Panc1 (cell line): ENCODE measurements around the gene ADAMTS16.

Experiments
- CTCF ChIP-seq: fragments of 450-650 bp; IDR thresholded peaks from 2 replicates; pipeline ENCODE4 v1.5.1; 2017; ENCODE audit warnings: mild to moderate bottlenecking
- POLR2AphosphoS5 ChIP-seq: IDR thresholded peaks from 2 replicates; pipeline ENCODE4 v1.6.1; 2012; ENCODE audit warnings: mild to moderate bottlenecking, low read depth, low read length, moderate library complexity
- REST ChIP-seq, 2 experiments: IDR thresholded peaks; 2 replicates each; pipeline ENCODE4 v1.6.1; 2011 to 2012; ENCODE audit warnings: low read depth in 2 of 2, control low read depth in 1 of 2, low read length in 1 of 2, mild to moderate bottlenecking in 1 of 2, moderate library complexity in 1 of 2; ENCODE audit not compliant: insufficient read depth in 1 of 2

GRCh38 chr5:5270161-5270560 is 130.0 kb downstream of the ADAMTS16 start:
- no peak for TF ChIP-seq CTCF
- no peak for TF ChIP-seq REST (IDR thresholded peaks at IDR 0.05; ENCODE audit: insufficient read depth in 1 of 2, low read depth in 2 of 2, low read length in 1 of 2)
- TF ChIP-seq POLR2AphosphoS5, result no peak
